ENCODE measurements around the gene BNIPL. TPM values are rescaled to one million over a fixed set of nuclear protein-coding genes. Genes with fewer than 3 reads are reported as not detected.

Gene BNIPL
- total and polyA plus RNA-seq, 2 of the 8 experiments (the other 6 are each of a cell fraction or from before 2014, with no cell fraction given), result 2.4 to 3.3 TPM

- H3K9ac ChIP-seq (replicated peaks in 1 of 4; ENCODE audit: extremely low read depth in 1 of 4, low read depth in 3 of 4, low read length in 3 of 4), result peak overlapping the region in 1 of 4 experiments; percentile 12; a peak in 1 of 7 replicates
- no peak for TF ChIP-seq SP4 (IDR thresholded peaks at IDR 0.05; ENCODE audit: low read length)
- no peak for TF ChIP-seq GABPA (IDR thresholded peaks at IDR 0.05; ENCODE audit: borderline replicate concordance, insufficient read depth, low read length)
- TF ChIP-seq SIN3A (conservative IDR thresholded peaks at IDR 0.05 in 1 of 2, IDR thresholded peaks at IDR 0.05 in 1 of 2; ENCODE audit: low read depth in 1 of 2, low read length in 2 of 2), result no peak
- no peak for TF ChIP-seq CBX8 (IDR thresholded peaks at IDR 0.05; ENCODE audit: borderline replicate concordance, low read depth, low read length)
- no peak for TF ChIP-seq ATF2 (IDR thresholded peaks at IDR 0.05; ENCODE audit: low read length)
- no peak for TF ChIP-seq ZNF274 (IDR thresholded peaks at IDR 0.05; ENCODE audit: borderline replicate concordance, extremely low read depth, low read length)
- no peak for TF ChIP-seq USF2 (IDR thresholded peaks at IDR 0.05; ENCODE audit: low read length)
- no peak for TF ChIP-seq CHD2 (IDR thresholded peaks at IDR 0.05; ENCODE audit: low read length)
- TF ChIP-seq, protein P1, sequence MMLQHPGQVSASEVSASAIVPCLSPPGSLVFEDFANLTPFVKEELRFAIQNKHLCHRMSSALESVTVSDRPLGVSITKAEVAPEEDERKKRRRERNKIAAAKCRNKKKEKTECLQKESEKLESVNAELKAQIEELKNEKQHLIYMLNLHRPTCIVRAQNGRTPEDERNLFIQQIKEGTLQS (IDR thresholded peaks at IDR 0.05; ENCODE audit: insufficient read depth, low read depth, low read length), result no peak
Observed at GRCh38 chr1:150995460-150995859, 40.9 kb upstream of the BNIPL start.

More at GRCh38 chr1:150995460-150995859, 40.9 kb upstream of the BNIPL start:
- Histone ChIP-seq H2BK120ac (replicated peaks; ENCODE audit: low read depth, low read length) (no peak overlapping the region), H2BK20ac (ENCODE audit: low read length) (no peak overlapping the region; the same call in 1 of the 2 replicates), H3K14ac (ENCODE audit: insufficient read length) (no peak overlapping the region), H3K4me2 (ENCODE audit: insufficient read depth in 1 of 2, low read depth in 2 of 2, low read length in 2 of 2) (no peak overlapping the region), H2AK5ac (ENCODE audit: low read depth, low read length) (peak overlapping the region; percentile 93), H3K23ac (ENCODE audit: insufficient read length) (no peak overlapping the region), H3K4me1 (replicated peaks in 1 of 4; ENCODE audit: control insufficient read depth in 3 of 4, insufficient read depth in 4 of 4, low read length in 3 of 4) (peaks cover 0 to 4% (median 0%) of the 10 kb centered on the region in 4 experiments; a peak in 1 of 7 replicates), H2BK15ac (ENCODE audit: low read length) (no peak overlapping the region), H3K9me3 (ENCODE audit: insufficient read depth in 2 of 2, low read depth in 1 of 2, low read length in 1 of 2) (no peaks in the 10 kb centered on the region), H3K27me3 (replicated peaks in 1 of 4; ENCODE audit: control insufficient read depth in 3 of 4, extremely low read depth in 1 of 4, insufficient read depth in 3 of 4, low read length in 3 of 4) (no peaks in the 10 kb centered on the region), H3K56ac (replicated peaks; ENCODE audit: insufficient read length, low read depth, low read length) (no peak overlapping the region), H2BK5ac (ENCODE audit: low read depth, low read length) (peak overlapping the region; percentile 77), H3K18ac (ENCODE audit: extremely low read depth, low read length) (peak overlapping the region; percentile 17; the same call in 1 of the 2 replicates), H2AFZ (ENCODE audit: low read length) (peak overlapping the region; percentile 60; the same call in 1 of the 2 replicates), H3K79me1 (ENCODE audit: low read depth, low read length) (no peaks in the 10 kb centered on the region), H3K4ac (replicated peaks; ENCODE audit: insufficient read length, low read depth, low read length) (no peak overlapping the region), H3K27ac (ENCODE audit: low read depth, low read length) (0 out of 2 replicates have a peak overlapping the region, but pooled peaks have one; percentile 51), H4K8ac (ENCODE audit: extremely low read depth, insufficient read depth, low read length) (no peak overlapping the region), H3K4me3 (ENCODE audit: extremely low read depth in 1 of 4, insufficient read depth in 2 of 4, low read depth in 3 of 4, low read length in 4 of 4) (no peak overlapping the region), H3K36me3 (ENCODE audit: control insufficient read depth in 2 of 4, insufficient read depth in 4 of 4, low read length in 3 of 4) (peaks cover 0 to 7% (median 5%) of the 10 kb centered on the region in 4 experiments; a peak in 6 of 8 replicates), H3K23me2 (ENCODE audit: low read depth, low read length) (no peaks in the 10 kb centered on the region), H4K20me1 (replicated peaks in 1 of 2; ENCODE audit: control insufficient read depth in 1 of 2, insufficient read depth in 2 of 2, low read length in 2 of 2) (no peaks in the 10 kb centered on the region), H3K79me2 (ENCODE audit: control insufficient read depth in 1 of 2, insufficient read depth in 2 of 2, low read length in 2 of 2) (no peaks in the 10 kb centered on the region), H4K91ac (replicated peaks; ENCODE audit: insufficient read length, low read length) (no peak overlapping the region), H2BK12ac (ENCODE audit: low read depth, low read length) (peak overlapping the region; percentile 77), H4K5ac (ENCODE audit: insufficient read length, low read depth, low read length) (no peak overlapping the region)
- WGBS, 2 experiments (ENCODE audit: extremely low coverage in 1 of 2, insufficient coverage in 1 of 2, insufficient read length in 1 of 2, insufficient replicate concordance in 2 of 2, low coverage in 1 of 2, low lambda C conversion rate in 2 of 2, missing lambda C conversion rate in 1 of 2), result 88% methylated on average over 4 of the region's 4 CpGs; no CpG with 5 or more reads in 1 of the 2 experiments
- POLR2A ChIA-PET (ENCODE audit: partially characterized antibody), result interaction anchor here (0.6 to 6.3 kb wide), 7 partner anchors 11 to 380 kb away, joined by 3 to 44 read pairs (median 4); partner anchors contain the start of genes ANXA9 and MINDY1
- FAIRE-seq (no peak), DNase-seq (ENCODE audit: low read depth in 1 of 2, low spot score in 2 of 2) (no peak)
- CTCF ChIA-PET (ENCODE audit: partially characterized antibody), result interaction anchor here (0.5 to 7.0 kb wide), 31 partner anchors 10 to 577 kb away, joined by 3 to 183 read pairs (median 3); partner anchors contain the start of genes ANXA9, CDC42SE1, CERS2 and MINDY1

Data from H1 (cell line).